ENCODE data around the gene HS3ST3B1.

DNA sequence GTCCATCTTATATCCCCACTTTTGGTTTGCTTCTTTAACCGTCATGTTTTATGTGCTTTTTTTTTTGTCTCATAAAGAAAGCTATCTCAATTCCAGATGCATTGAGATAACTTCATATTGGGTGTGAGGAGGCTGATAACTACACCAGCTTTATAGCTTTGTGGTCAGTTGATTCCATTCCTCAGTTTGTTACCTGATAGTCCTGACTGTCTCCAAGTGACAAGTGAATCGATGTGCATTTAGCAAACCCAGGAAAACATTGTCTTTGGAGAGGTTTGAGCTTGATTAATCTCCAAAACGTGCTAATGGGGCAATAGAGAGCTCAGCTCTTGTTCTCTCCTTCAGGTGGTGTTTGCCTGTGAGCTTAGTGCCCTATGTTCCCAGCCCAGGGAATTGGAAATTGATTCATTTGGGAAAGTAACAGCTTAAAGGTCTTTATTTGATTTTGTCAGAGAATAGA is 22.7 kb downstream of the HS3ST3B1 start:
- no peak for TF ChIP-seq POLR2A (IDR thresholded peaks at IDR 0.05)
- TF ChIP-seq, protein P1, sequence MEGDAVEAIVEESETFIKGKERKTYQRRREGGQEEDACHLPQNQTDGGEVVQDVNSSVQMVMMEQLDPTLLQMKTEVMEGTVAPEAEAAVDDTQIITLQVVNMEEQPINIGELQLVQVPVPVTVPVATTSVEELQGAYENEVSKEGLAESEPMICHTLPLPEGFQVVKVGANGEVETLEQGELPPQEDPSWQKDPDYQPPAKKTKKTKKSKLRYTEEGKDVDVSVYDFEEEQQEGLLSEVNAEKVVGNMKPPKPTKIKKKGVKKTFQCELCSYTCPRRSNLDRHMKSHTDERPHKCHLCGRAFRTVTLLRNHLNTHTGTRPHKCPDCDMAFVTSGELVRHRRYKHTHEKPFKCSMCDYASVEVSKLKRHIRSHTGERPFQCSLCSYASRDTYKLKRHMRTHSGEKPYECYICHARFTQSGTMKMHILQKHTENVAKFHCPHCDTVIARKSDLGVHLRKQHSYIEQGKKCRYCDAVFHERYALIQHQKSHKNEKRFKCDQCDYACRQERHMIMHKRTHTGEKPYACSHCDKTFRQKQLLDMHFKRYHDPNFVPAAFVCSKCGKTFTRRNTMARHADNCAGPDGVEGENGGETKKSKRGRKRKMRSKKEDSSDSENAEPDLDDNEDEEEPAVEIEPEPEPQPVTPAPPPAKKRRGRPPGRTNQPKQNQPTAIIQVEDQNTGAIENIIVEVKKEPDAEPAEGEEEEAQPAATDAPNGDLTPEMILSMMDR (IDR thresholded peaks at IDR 0.05), result no peak

All from body of pancreas (tissue), 4 donors.